GM12865 (cell line): ENCODE data around the gene DNAJB6.

Experiments
- DNase-seq: peaks from one replicate; pipeline ENCODE4 v3.0.0; 2010; ENCODE audit warnings: low read depth
- H3K4me3 ChIP-seq: 2 replicates; pipeline ENCODE4 v1.5.1; 2011; ENCODE audit warnings: mild to moderate bottlenecking, low read depth, low read length, control low read depth
- TF ChIP-seq, protein P1 (sequence below): IDR thresholded peaks from 2 replicates; pipeline ENCODE4 v1.5.1; 2011; ENCODE audit warnings: low read length, control low read depth, low read depth, inconsistent platforms; ENCODE audit not compliant: insufficient read depth; ENCODE audit errors: missing control alignments

The DNAJB6 gene

DNA sequence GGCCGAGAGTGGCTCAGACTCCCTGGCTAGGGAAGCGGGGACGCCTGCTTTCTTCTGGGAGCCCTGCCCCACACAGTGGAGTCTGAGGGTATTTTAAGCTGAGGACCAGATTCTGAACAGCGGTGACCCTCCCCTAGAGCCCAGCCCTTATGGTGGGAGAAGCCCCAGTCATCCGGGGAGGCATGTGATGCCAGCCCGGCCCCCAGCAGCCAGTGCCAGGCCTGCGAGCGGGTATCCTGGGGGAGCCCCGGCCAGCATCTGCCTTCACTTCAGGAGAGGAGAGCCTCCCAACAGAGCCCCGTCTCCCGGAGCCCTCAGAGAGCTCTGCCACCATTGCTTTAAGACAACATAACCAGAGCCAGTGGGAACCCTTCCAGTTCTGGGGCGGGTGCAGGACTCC, 41.5 kb upstream of the DNAJB6 start:
- TF ChIP-seq, protein P1, sequence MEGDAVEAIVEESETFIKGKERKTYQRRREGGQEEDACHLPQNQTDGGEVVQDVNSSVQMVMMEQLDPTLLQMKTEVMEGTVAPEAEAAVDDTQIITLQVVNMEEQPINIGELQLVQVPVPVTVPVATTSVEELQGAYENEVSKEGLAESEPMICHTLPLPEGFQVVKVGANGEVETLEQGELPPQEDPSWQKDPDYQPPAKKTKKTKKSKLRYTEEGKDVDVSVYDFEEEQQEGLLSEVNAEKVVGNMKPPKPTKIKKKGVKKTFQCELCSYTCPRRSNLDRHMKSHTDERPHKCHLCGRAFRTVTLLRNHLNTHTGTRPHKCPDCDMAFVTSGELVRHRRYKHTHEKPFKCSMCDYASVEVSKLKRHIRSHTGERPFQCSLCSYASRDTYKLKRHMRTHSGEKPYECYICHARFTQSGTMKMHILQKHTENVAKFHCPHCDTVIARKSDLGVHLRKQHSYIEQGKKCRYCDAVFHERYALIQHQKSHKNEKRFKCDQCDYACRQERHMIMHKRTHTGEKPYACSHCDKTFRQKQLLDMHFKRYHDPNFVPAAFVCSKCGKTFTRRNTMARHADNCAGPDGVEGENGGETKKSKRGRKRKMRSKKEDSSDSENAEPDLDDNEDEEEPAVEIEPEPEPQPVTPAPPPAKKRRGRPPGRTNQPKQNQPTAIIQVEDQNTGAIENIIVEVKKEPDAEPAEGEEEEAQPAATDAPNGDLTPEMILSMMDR = no peak
- no peak overlapping the region for H3K4me3 ChIP-seq
- DNase-seq = no peak

DNA sequence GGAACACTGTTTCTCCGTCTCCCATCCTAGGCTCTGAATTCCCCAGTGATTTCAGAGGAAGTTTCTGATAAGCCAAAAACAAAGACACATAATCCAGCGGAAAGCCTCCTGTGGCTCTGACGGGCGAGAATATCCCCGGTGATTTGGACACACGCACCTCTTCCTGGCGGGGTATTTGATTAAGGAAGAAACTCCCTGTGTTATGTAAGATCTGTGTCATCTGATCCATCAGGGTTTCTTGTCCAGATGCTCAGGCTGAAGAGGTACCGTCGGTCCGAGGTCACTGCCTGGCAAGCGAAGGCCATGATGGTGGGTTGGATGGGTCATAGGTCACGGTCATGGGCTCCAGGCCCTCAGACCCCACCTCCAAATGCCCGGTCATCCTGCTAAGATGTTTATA, 39.6 kb upstream of the DNAJB6 start:
- TF ChIP-seq, protein P1 = no peak
- no peak for DNase-seq
- no peak overlapping the region for H3K4me3 ChIP-seq

DNA sequence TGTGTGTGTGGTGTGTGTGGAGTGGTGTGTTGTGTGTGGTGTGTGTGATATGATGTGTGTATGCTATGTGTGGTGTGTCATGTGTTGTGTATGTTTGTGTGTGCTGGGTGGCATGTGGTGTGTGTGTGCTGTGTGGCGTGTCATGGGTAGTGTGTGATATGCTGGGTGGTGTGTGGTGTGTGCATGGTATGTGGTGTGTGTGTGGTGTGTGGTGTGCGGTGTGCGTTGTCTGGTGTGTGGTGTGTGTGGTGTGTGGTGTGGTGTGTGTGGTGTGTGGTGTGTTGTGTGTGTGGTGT, 37.5 kb upstream of the DNAJB6 start:
- no peak for DNase-seq
- no peak overlapping the region for H3K4me3 ChIP-seq
- TF ChIP-seq, protein P1 = no peak

DNA sequence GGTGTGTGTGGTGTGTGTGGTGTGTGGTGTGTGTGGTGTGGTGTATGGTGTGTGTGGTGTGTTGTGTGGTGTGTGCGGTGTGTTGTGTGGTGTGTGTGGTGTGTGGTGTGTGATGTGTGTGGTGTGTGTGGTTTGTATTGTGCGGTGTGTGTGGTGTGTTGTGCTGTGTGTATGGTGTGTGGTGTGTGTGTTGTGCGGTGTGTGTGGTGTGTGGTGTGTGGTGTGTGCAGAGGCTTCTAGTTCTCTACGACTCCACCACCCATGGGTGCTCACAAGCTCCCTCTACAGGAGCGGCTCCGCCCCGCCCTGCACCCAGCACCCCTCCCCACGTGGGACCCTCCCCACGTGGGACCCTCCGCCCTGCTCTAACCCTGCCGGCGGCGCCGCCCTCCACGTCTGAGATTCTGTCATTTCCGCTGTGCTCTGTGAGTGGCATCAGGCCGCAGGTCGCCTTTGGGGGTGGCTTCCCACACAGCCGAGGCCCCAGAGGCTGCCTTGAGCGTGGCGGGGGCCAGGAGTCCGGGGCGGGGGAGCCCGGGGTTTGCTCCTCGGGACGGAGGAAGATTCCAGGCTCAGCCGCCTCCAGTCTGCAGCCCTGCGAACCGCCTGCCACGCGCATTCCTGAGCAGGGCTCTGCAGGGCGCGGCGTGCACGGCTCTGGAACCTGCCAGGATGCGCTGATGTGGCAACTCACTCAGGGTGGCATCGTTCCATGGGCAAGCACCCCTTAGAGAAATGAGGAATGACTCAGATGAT, 37.0 kb upstream of the DNAJB6 start:
- DNase-seq = no peak
- TF ChIP-seq, protein P1 = no peak
- H3K4me3 ChIP-seq = no peak overlapping the region

DNA sequence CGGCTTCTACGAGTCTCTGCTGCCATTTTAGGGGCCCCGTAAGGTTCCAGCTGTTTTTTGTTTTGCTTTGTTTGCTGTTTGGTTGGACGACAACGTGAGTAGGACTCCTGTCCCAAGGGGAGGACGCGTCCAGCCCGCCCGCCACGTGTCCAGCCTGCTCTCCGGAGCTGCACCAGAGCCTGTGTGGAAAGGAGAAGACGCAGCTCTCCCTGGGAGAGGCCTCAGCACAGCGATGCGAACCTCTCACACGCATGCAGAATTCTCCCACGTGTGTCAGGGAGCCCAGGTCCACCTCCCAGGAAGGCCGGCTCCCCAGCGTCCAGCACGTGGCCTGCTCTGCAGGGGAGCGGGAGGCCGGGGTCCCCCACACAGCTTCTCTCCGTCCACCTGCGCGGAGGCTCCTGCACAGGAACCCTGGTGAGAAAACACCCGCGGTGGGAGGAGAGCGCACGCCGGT, 36.4 kb upstream of the DNAJB6 start:
- TF ChIP-seq, protein P1 = no peak
- DNase-seq = no peak

DNA sequence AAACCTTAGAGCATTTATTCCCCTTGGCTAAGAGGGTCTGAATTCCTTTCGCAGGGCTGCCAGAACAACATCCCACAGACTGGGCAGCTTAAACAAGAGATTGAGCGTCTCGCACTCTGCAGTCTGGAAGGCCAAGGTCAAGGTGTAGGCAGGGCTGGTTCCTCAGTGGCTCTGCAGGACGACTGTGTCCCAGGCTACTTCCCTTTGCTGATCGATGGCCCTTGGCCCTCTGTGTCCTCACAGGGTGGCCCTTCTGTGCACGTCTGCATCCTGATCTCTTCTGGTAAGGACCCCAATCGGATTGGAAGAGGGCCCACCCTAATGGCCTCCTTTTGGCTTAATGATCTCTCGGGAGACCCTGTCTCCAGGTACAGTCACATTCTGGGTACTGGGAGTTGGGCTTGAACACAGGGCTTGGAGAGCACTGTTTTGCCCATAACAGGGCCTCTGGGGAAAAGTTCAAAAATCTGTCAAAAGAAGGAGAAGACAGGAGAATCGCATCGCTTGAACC, 35.1 kb upstream of the DNAJB6 start:
- peak overlapping the region; percentile 40 for H3K4me3 ChIP-seq
- TF ChIP-seq, protein P1 = no peak
- DNase-seq = no peak

More for the DNA sequence above, 36.4 kb upstream of the DNAJB6 start:
- H3K4me3 ChIP-seq = no peak overlapping the region
